ENCODE results near the gene CHRM5. TPM values are rescaled to one million over a fixed set of nuclear protein-coding genes. Genes with fewer than 3 reads are reported as not detected.

The CHRM5 gene
- polyA plus RNA-seq, 3 donors = 0.01 TPM; not detected in 2

Other genes with a start within 250 kb of the CHRM5 start
- 10 to 100 TPM; 12.9 to 18.6 (median 16.2) TPM for gene AVEN, start 70.7 kb downstream of the CHRM5 start, polyA plus RNA-seq
- 10 to 100 TPM; 50.0 to 93.1 (median 52.4) TPM for gene EMC7, start 133.4 kb downstream of the CHRM5 start, polyA plus RNA-seq
- gene PGBD4, start 133.6 kb downstream of the CHRM5 start, polyA plus RNA-seq = under 1 TPM; 0.45 to 0.61 (median 0.46) TPM
- 10 to 100 TPM in 2 of 3 donors, 1 to 10 TPM in 1; 7.9 to 22.5 (median 19.4) TPM for gene KATNBL1, start 241.6 kb downstream of the CHRM5 start, polyA plus RNA-seq

Measured in adipose tissue (tissue), 3 donors.